ENCODE data around the gene AVPI1.

DNA sequence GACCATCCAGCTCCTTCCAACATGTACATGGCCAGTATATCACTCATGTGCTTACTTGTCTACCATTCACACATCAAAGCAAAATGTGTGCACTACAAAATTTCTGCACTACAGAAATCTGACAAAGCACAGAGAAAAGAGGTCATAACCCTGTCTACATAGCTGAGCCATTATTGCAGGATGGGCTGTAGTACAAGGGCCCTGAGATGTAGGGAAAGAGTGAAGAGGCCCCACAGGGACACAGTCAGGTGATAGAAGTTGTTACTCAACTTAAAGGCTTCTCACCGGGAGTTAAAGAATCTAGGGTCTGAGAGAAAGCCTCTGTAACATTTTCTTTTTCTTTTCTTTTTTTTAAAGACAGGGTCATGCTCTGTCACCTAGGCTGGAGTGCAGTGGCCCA is 17.5 kb downstream of the AVPI1 start:
- TF ChIP-seq, protein P1, sequence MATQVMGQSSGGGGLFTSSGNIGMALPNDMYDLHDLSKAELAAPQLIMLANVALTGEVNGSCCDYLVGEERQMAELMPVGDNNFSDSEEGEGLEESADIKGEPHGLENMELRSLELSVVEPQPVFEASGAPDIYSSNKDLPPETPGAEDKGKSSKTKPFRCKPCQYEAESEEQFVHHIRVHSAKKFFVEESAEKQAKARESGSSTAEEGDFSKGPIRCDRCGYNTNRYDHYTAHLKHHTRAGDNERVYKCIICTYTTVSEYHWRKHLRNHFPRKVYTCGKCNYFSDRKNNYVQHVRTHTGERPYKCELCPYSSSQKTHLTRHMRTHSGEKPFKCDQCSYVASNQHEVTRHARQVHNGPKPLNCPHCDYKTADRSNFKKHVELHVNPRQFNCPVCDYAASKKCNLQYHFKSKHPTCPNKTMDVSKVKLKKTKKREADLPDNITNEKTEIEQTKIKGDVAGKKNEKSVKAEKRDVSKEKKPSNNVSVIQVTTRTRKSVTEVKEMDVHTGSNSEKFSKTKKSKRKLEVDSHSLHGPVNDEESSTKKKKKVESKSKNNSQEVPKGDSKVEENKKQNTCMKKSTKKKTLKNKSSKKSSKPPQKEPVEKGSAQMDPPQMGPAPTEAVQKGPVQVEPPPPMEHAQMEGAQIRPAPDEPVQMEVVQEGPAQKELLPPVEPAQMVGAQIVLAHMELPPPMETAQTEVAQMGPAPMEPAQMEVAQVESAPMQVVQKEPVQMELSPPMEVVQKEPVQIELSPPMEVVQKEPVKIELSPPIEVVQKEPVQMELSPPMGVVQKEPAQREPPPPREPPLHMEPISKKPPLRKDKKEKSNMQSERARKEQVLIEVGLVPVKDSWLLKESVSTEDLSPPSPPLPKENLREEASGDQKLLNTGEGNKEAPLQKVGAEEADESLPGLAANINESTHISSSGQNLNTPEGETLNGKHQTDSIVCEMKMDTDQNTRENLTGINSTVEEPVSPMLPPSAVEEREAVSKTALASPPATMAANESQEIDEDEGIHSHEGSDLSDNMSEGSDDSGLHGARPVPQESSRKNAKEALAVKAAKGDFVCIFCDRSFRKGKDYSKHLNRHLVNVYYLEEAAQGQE (IDR thresholded peaks at IDR 0.05; ENCODE audit: low read depth), result no peak
- no peak for TF ChIP-seq YY1 (IDR thresholded peaks at IDR 0.05; ENCODE audit: low read depth)
- TF ChIP-seq EP300 (IDR thresholded peaks at IDR 0.05; ENCODE audit: borderline replicate concordance), result no peak
- TF ChIP-seq, protein P2, sequence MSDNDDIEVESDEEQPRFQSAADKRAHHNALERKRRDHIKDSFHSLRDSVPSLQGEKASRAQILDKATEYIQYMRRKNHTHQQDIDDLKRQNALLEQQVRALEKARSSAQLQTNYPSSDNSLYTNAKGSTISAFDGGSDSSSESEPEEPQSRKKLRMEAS (IDR thresholded peaks at IDR 0.05), result no peak
- TF ChIP-seq TAF1 (IDR thresholded peaks at IDR 0.05; ENCODE audit: low read depth), result no peak
- TF ChIP-seq CEBPB (IDR thresholded peaks at IDR 0.05), result no peak
